Fibroblast of the aortic adventitia (primary cell): ENCODE results near the gene ZNF79. TPM values are rescaled to one million over a fixed set of nuclear protein-coding genes. Genes with fewer than 3 reads are reported as not detected.

Experiments
- DNase-seq: peaks from one replicate; pipeline ENCODE4 v3.0.0-alpha.2; 2010; ENCODE audit warnings: low read depth
- H3K4me3 ChIP-seq: 2 replicates; pipeline ENCODE4 v1.5.1; 2011; ENCODE audit warnings: low read depth, mild to moderate bottlenecking, control low read depth, low read length, moderate library complexity
- CTCF ChIP-seq: IDR thresholded peaks from 2 replicates; pipeline ENCODE4 v1.5.1; 2011; ENCODE audit warnings: mild to moderate bottlenecking, low read length, control low read depth, inconsistent platforms; ENCODE audit not compliant: insufficient read depth
- total RNA-seq: library from RNA; depleted of rRNA; stranded (reverse); fragments of >200 nt; gene quantifications from 2 replicates; pipeline ENCODE4 v1.2.3, GENCODE V29; 2012; ENCODE audit warnings: low replicate concordance

ZNF79 gene
- total RNA-seq, 1 donor = 10.2 TPM

GRCh38 chr9:127415657-127416056, 8.5 kb upstream of the ZNF79 start:
- H3K4me3 ChIP-seq = no peak overlapping the region
- no peak for DNase-seq
- no peak for TF ChIP-seq CTCF

GRCh38 chr9:127417131-127418036, 6.8 kb upstream of the ZNF79 start:
- no peak overlapping the region for H3K4me3 ChIP-seq
- TF ChIP-seq CTCF = no peak
- peak; percentile 29 for DNase-seq

- H3K4me3 ChIP-seq = no peak overlapping the region
- peak; percentile 13 for TF ChIP-seq CTCF
- DNase-seq = no peak
Measured at GRCh38 chr9:127418037-127418471, 6.1 kb upstream of the ZNF79 start.

GRCh38 chr9:127419348-127419747, 4.8 kb upstream of the ZNF79 start:
- no peak overlapping the region for H3K4me3 ChIP-seq

GRCh38 chr9:127421057-127421456, 3.1 kb upstream of the ZNF79 start:
- DNase-seq = no peak
- no peak overlapping the region for H3K4me3 ChIP-seq
- TF ChIP-seq CTCF = no peak

More at GRCh38 chr9:127419348-127419747, 4.8 kb upstream of the ZNF79 start:
- no peak for DNase-seq
- TF ChIP-seq CTCF = no peak

- no peak for DNase-seq
- H3K4me3 ChIP-seq = peak overlapping the region; percentile 92
Measured at GRCh38 chr9:127422133-127422782, 1.9 kb upstream of the ZNF79 start.

More at GRCh38 chr9:127422133-127422782, 1.9 kb upstream of the ZNF79 start:
- TF ChIP-seq CTCF = no peak
